ENCODE data around the gene BSND.

The BSND gene

GRCh38 chr1:55049271-55049913 is 50.7 kb downstream of the BSND start:
- no peak for TF ChIP-seq CTCF (IDR thresholded peaks at IDR 0.05; ENCODE audit: low read depth, low read length)

GRCh38 chr1:55049914-55050278 is 51.2 kb downstream of the BSND start:
- TF ChIP-seq CTCF (IDR thresholded peaks at IDR 0.05; ENCODE audit: low read depth, low read length) = no peak
- DNase-seq (ENCODE audit: extremely low read depth, low read depth) = no peak

More at GRCh38 chr1:55049271-55049913, 50.7 kb downstream of the BSND start:
- no peak for DNase-seq (ENCODE audit: extremely low read depth, low read depth)

GRCh38 chr1:55050283-55050682 is 51.5 kb downstream of the BSND start:
- TF ChIP-seq CTCF (IDR thresholded peaks at IDR 0.05; ENCODE audit: low read depth, low read length) = no peak
- DNase-seq (ENCODE audit: extremely low read depth, low read depth) = no peak

- no peak for TF ChIP-seq CTCF (IDR thresholded peaks at IDR 0.05; ENCODE audit: low read depth, low read length)
- no peak for DNase-seq (ENCODE audit: extremely low read depth, low read depth)
Measured at GRCh38 chr1:55051169-55051568, 52.4 kb downstream of the BSND start.

GRCh38 chr1:55051621-55052020 is 52.9 kb downstream of the BSND start:
- DNase-seq (ENCODE audit: extremely low read depth, low read depth) = no peak
- no peak for TF ChIP-seq CTCF (IDR thresholded peaks at IDR 0.05; ENCODE audit: low read depth, low read length)

GRCh38 chr1:55052221-55053142 is 53.7 kb downstream of the BSND start:
- no peak for DNase-seq (ENCODE audit: extremely low read depth, low read depth)
- no peak for TF ChIP-seq CTCF (IDR thresholded peaks at IDR 0.05; ENCODE audit: low read depth, low read length)

Data from AG09319 (cell line).